SK-N-SH (cell line): Measurements from ENCODE around the gene H1-8. TPM values are rescaled to one million over a fixed set of nuclear protein-coding genes. Genes with fewer than 3 reads are reported as not detected.

Source experiments
- CTCF ChIA-PET: fragments of 300-600, 350-600 bp; formaldehyde crosslinking; extraction: SDS; loops from one replicate; lab custom pipeline; 2021; lab: Yijun Ruan, JAX
- POLR2A ChIA-PET: fragments of 350-600 bp; sonication (Branson Sonifier 250); formaldehyde crosslinking; extraction: SDS; loops from one replicate; lab custom pipeline; 2020; ENCODE audit warnings: antibody characterized with exemption, inconsistent platforms; lab: Yijun Ruan, JAX
- DNase-seq: peaks from one replicate; pipeline ENCODE4 v3.0.0; 2012
- H2AFZ ChIP-seq: fragments of 200-600 bp; sonication (generic); 2 replicates; pipeline ENCODE4 v1.8.1; 2016; ENCODE audit warnings: antibody characterized with exemption, mild to moderate bottlenecking, low read depth
- H3F3A ChIP-seq: fragments of 200-600 bp; sonication (generic); replicated peaks from 2 replicates; pipeline ENCODE3; 2016; ENCODE audit warnings: antibody characterized with exemption, mild to moderate bottlenecking; ENCODE audit not compliant: insufficient read depth
- H3K27ac ChIP-seq, 2 experiments: fragments of 200-500 bp in 1 of 2; fragments of 200-600 bp in 1 of 2; sonication (Bioruptor generic) in 1 of 2; sonication (generic), shearing (Covaris generic) in 1 of 2; 2 replicates each; pipeline versions ENCODE4 v1.5.1 to v1.6.1; 2014 to 2016; ENCODE audit warnings: low read depth in 2 of 2, inconsistent platforms in 1 of 2, low read length in 1 of 2, mild to moderate bottlenecking in 1 of 2, mixed read lengths in 1 of 2
- H3K27me3 ChIP-seq: fragments of 200-600 bp; sonication (generic), shearing (Covaris generic); 2 replicates; pipeline ENCODE4 v1.6.1; 2016; ENCODE audit warnings: mixed run types; ENCODE audit not compliant: insufficient read depth
- H3K36me3 ChIP-seq, 2 experiments: fragments of 200-500 bp in 1 of 2; fragments of 200-600 bp in 1 of 2; sonication (Bioruptor generic) in 1 of 2; sonication (generic) in 1 of 2; replicated peaks in 1 of 2; 2 replicates each; pipeline versions ENCODE3 to v1.5.1; 2014 to 2016; ENCODE audit warnings: low read length in 1 of 2, mild to moderate bottlenecking in 1 of 2; ENCODE audit not compliant: insufficient read depth in 2 of 2, control insufficient read depth in 1 of 2
- H3K4me1 ChIP-seq, 2 experiments: fragments of 200-500 bp in 1 of 2; fragments of 200-600 bp in 1 of 2; sonication (Bioruptor generic) in 1 of 2; sonication (generic), shearing (Covaris generic) in 1 of 2; 2 replicates each; pipeline versions ENCODE4 v1.5.1 to v1.6.1; 2014 to 2016; ENCODE audit warnings: low read depth in 1 of 2, low read length in 1 of 2, mixed run types in 1 of 2; ENCODE audit not compliant: insufficient read depth in 2 of 2, control insufficient read depth in 1 of 2
- H3K4me2 ChIP-seq: fragments of 200-600 bp; sonication (generic), shearing (Covaris generic); 2 replicates; pipeline ENCODE4 v1.6.1; 2017; ENCODE audit warnings: mixed run types
- H3K4me3 ChIP-seq, 2 experiments: fragments of 200-500 bp in 1 of 2; fragments of 200-600 bp in 1 of 2; sonication (Bioruptor generic) in 1 of 2; sonication (generic), shearing (Covaris generic) in 1 of 2; 2 replicates each; pipeline versions ENCODE4 v1.5.1 to v1.8.1; 2014 to 2016; ENCODE audit warnings: low read depth in 2 of 2, inconsistent platforms in 1 of 2, low read length in 1 of 2, mild to moderate bottlenecking in 1 of 2, mixed read lengths in 1 of 2, moderate library complexity in 1 of 2
- H3K79me2 ChIP-seq: fragments of 200-600 bp; sonication (generic); 2 replicates; pipeline ENCODE4 v1.8.1; 2017; ENCODE audit warnings: mild to moderate bottlenecking; ENCODE audit not compliant: insufficient read depth
- H3K9ac ChIP-seq: fragments of 200-600 bp; sonication (generic); 2 replicates; pipeline ENCODE4 v1.6.1; 2017; ENCODE audit warnings: mixed run types
- H3K9me2 ChIP-seq: fragments of 200-600 bp; sonication (generic); 2 replicates; pipeline ENCODE4 v1.6.1; 2017; ENCODE audit warnings: mixed run types
- H3K9me3 ChIP-seq: fragments of 200-600 bp; sonication (generic); 2 replicates; pipeline ENCODE4 v1.6.1; 2017; ENCODE audit warnings: mixed run types, mild to moderate bottlenecking, moderate library complexity
- H4K20me1 ChIP-seq: fragments of 200-600 bp; sonication (generic); 2 replicates; pipeline ENCODE4 v1.6.1; 2017; ENCODE audit warnings: mild to moderate bottlenecking, mixed run types; ENCODE audit not compliant: insufficient read depth
- ELF1 ChIP-seq: IDR thresholded peaks from 2 replicates; pipeline ENCODE4 v1.4.0; 2012
- FOXJ3 ChIP-seq: sonication (generic); formaldehyde crosslinking; IDR thresholded peaks from 2 replicates; pipeline ENCODE4 v1.5.1; 2020; ENCODE audit warnings: mild to moderate bottlenecking, missing genetic modification reagents
- JUND ChIP-seq: IDR thresholded peaks from 2 replicates; pipeline ENCODE4 v1.4.0; 2012
- MEF2A ChIP-seq: IDR thresholded peaks from 2 replicates; pipeline ENCODE4 v1.4.0; 2012; ENCODE audit warnings: low read depth, borderline replicate concordance
- POLR2AphosphoS5 ChIP-seq: IDR thresholded peaks from 2 replicates; pipeline ENCODE4 v1.6.1; 2012; ENCODE audit warnings: low read depth, low read length
- REST ChIP-seq: IDR thresholded peaks from 2 replicates; pipeline ENCODE4 v1.6.1; 2012; ENCODE audit warnings: mild to moderate bottlenecking, low read depth, low read length, moderate library complexity
- TAF1 ChIP-seq: IDR thresholded peaks from 2 replicates; pipeline ENCODE4 v1.6.1; 2012; ENCODE audit warnings: low read depth, mild to moderate bottlenecking, low read length, moderate library complexity, borderline replicate concordance
- TCF12 ChIP-seq: IDR thresholded peaks from 2 replicates; pipeline ENCODE4 v1.4.0; 2012
- TEAD4 ChIP-seq: IDR thresholded peaks from 2 replicates; pipeline ENCODE4 v1.4.0; 2012; ENCODE audit warnings: mild to moderate bottlenecking, borderline replicate concordance; ENCODE audit not compliant: insufficient read depth
- USF2 ChIP-seq: fragments of 150-350 bp; IDR thresholded peaks from 2 replicates; pipeline ENCODE4 v1.6.1; 2017; ENCODE audit warnings: antibody characterized with exemption, low read length, low read depth, borderline replicate concordance
- WGBS: methylation state at CpG from one replicate; pipeline ENCODE4 v1.1.6; 2017; ENCODE audit warnings: low lambda C conversion rate; 5-methylcytosine and 5-hydroxymethylcytosine counted together
- polyA plus RNA-seq, 3 experiments: library from polyadenylated mRNA; depleted of rRNA; stranded (reverse); fragments of >200 nt; gene quantifications; 2 replicates each; pipeline ENCODE4 v1.2.3, GENCODE V29; 2012

Gene H1-8
- polyA plus RNA-seq, 1 of the 3 experiments (the other 2 are of a cell fraction), result not detected

- no peak for DNase-seq
- H4K20me1 ChIP-seq, result no peaks in the 10 kb centered on the region
- 95% methylated on average over 7 of the region's 12 CpGs for WGBS
These were observed 13.4 kb upstream of the H1-8 start for GRCh38 chr3:129529436-129530210.

More at GRCh38 chr3:129529436-129530210, 13.4 kb upstream of the H1-8 start:
- CTCF ChIA-PET, result no interaction called here
- H3K4me1 ChIP-seq, result no peaks in the 10 kb centered on the region; a peak in 1 of 4 replicates
- no peak overlapping the region for H3K27ac ChIP-seq
- H3K9ac ChIP-seq, result no peak overlapping the region
- POLR2A ChIA-PET, result no interaction called here
- H3K79me2 ChIP-seq, result no peaks in the 10 kb centered on the region
- H3K4me3 ChIP-seq, result no peak overlapping the region
- H3K36me3 ChIP-seq, result no peaks in the 10 kb centered on the region
- no peak overlapping the region for H3K4me2 ChIP-seq
- TF ChIP-seq JUND, result no peak
- TF ChIP-seq TEAD4, result no peak
- no peak for TF ChIP-seq ELF1
- no peak for TF ChIP-seq TCF12
- TF ChIP-seq POLR2AphosphoS5, result no peak
- no peak for TF ChIP-seq MEF2A
- no peak for TF ChIP-seq TAF1
- no peak for TF ChIP-seq USF2
- TF ChIP-seq REST, result no peak
- TF ChIP-seq FOXJ3 (CRISPR knock-in tag), result no peak
- TF ChIP-seq, all 33 proteins: peak for 0
- H3K27me3 ChIP-seq, result no peaks in the 10 kb centered on the region
- no peaks in the 10 kb centered on the region for H3K9me3 ChIP-seq
- no peak overlapping the region for H2AFZ ChIP-seq
- H3F3A ChIP-seq, result no peaks in the 10 kb centered on the region
- no peaks in the 10 kb centered on the region for H3K9me2 ChIP-seq
